Gastroesophageal sphincter (tissue), 4 donors: ENCODE data around the gene SPATA20. TPM values are rescaled to one million over a fixed set of nuclear protein-coding genes. Genes with fewer than 3 reads are reported as not detected.
A peak's percentile ranks its signal among the peaks of the same experiment; 100 is the strongest.

Experiments used
- ATAC-seq: fragments of 150-250 bp; one replicate; pipeline ENCODE4 v1.9.1; 2016; ENCODE audit warnings: mild to moderate bottlenecking, moderate library complexity
- H3K27ac ChIP-seq, 4 donors: fragments of 200-600 bp; sonication (generic) in 3 of 4; 1 replicate in 3 of 4; 2 replicates in 1 of 4; pipeline ENCODE4 v1.5.1; 2016 to 2019
- H3K27me3 ChIP-seq: fragments of 200-600 bp; sonication (generic); one replicate; pipeline ENCODE4 v1.5.1; 2019
- H3K36me3 ChIP-seq, 2 donors: fragments of 200-600 bp; sonication (generic); one replicate each; pipeline ENCODE4 v1.5.1; 2019; ENCODE audit warnings: control low read depth in 1 of 2
- H3K4me1 ChIP-seq, 3 donors: fragments of 200-600 bp; sonication (generic); 1 replicate in 2 of 3; 2 replicates in 1 of 3; pipeline ENCODE4 v1.5.1; 2016 to 2019; ENCODE audit warnings: control low read depth in 2 of 3
- H3K4me3 ChIP-seq, 2 donors: fragments of 200-600 bp; sonication (generic); one replicate each; pipeline ENCODE4 v1.5.1; 2019; ENCODE audit warnings: mild to moderate bottlenecking in 1 of 2, moderate library complexity in 1 of 2
- H3K9me3 ChIP-seq, 3 donors: fragments of 200-600 bp; sonication (generic); one replicate each; pipeline ENCODE4 v1.5.1; 2017 to 2019; ENCODE audit warnings: control low read depth in 2 of 3
- EP300 ChIP-seq: sonication (generic); formaldehyde crosslinking; IDR thresholded peaks from one replicate; pipeline ENCODE4 v1.6.1; 2017; ENCODE audit warnings: antibody characterized with exemption, mild to moderate bottlenecking
- POLR2A ChIP-seq, 2 donors: fragments of 450-650 bp; IDR thresholded peaks; one replicate each; pipeline ENCODE4 v1.6.1; 2017; ENCODE audit warnings: antibody characterized with exemption in 2 of 2, mild to moderate bottlenecking in 2 of 2, moderate library complexity in 1 of 2
- POLR2AphosphoS5 ChIP-seq: sonication (generic); formaldehyde crosslinking; IDR thresholded peaks from one replicate; pipeline ENCODE4 v1.6.1; 2017; ENCODE audit warnings: antibody characterized with exemption
- WGBS, 2 donors: methylation state at CpG; one replicate each; pipeline ENCODE4 v1.1.5; 2018; ENCODE audit warnings: low coverage in 1 of 2; 5-methylcytosine and 5-hydroxymethylcytosine counted together
- total RNA-seq, 4 donors: library from RNA; depleted of rRNA; stranded (reverse); fragments of >200 nt; gene quantifications; one replicate each; pipeline ENCODE4 v1.1.0, GENCODE V29; 2016
- TF ChIP-seq, protein P1 (sequence below), 4 experiments: fragments of 200-600 bp in 2 of 4; fragments of 450-650 bp in 2 of 4; sonication (generic) in 1 of 4; IDR thresholded peaks; one replicate each; pipeline ENCODE4 v1.5.1; 2017 to 2019; ENCODE audit warnings: antibody characterized with exemption in 4 of 4, mild to moderate bottlenecking in 2 of 4, moderate library complexity in 2 of 4

Gene SPATA20
- total RNA-seq, 4 donors from 2014 or later, result 45.0 to 75.3 (median 59.8) TPM

DNA sequence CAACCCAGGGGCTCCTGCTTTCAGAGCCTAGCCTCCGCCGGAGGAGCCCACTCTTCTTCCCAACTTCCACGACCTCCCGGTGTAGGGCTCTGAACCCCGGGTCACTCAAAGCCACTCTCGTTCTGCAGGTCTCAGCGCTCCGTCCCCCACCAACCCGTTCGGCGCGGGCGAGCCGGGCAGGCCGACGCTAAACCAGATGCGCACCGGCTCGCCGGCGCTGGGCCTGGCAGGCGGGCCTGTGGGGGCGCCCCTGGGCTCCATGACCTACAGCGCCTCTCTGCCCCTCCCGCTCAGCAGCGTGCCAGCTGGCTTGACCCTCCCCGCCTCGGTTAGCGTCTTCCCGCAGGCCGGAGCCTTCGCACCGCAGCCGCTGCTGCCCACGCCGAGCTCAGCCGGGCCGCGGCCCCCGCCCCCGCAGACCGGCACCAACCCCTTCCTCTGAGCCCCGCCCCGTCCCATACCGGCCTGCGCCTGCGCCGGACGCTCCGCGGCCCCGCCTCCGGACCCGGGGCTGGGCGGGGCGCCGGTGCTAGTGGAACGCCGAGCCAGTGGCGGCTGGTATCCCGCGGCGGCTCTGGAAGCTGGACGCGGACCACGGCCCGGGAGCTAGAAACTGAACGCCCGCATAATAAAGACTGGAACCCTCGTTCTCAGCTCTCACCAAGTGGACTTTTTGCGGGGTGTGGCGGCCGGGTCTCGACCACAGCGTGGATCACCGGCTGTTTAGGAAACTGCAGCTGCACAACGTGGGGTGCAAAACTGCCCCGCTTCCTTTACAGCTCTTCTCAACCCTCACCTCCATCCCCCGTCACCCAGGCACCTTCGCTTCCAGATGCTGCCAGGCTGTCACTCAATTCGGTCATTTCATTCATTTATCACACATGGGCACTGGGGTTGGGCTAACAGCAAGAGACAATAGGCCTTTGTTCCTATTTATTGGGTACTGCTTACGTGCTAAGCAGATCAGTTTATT is 5.0 kb upstream of the SPATA20 start:
- peak overlapping the region; percentile 64 to 68 for H3K4me3 ChIP-seq
- no peaks in the 10 kb centered on the region for H3K27me3 ChIP-seq
- no peaks in the 10 kb centered on the region for H3K9me3 ChIP-seq
- H3K36me3 ChIP-seq, result no peaks in the 10 kb centered on the region
- peak overlapping the region in 3 of 4 donors; percentile 70 to 84 (median 72) for H3K27ac ChIP-seq
- TF ChIP-seq POLR2AphosphoS5, result peak; percentile 64
- peak; percentile 49 to 56 for TF ChIP-seq POLR2A (IDR thresholded peaks at IDR 0.05)
- no peak for TF ChIP-seq EP300
- TF ChIP-seq, protein P1, sequence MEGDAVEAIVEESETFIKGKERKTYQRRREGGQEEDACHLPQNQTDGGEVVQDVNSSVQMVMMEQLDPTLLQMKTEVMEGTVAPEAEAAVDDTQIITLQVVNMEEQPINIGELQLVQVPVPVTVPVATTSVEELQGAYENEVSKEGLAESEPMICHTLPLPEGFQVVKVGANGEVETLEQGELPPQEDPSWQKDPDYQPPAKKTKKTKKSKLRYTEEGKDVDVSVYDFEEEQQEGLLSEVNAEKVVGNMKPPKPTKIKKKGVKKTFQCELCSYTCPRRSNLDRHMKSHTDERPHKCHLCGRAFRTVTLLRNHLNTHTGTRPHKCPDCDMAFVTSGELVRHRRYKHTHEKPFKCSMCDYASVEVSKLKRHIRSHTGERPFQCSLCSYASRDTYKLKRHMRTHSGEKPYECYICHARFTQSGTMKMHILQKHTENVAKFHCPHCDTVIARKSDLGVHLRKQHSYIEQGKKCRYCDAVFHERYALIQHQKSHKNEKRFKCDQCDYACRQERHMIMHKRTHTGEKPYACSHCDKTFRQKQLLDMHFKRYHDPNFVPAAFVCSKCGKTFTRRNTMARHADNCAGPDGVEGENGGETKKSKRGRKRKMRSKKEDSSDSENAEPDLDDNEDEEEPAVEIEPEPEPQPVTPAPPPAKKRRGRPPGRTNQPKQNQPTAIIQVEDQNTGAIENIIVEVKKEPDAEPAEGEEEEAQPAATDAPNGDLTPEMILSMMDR (IDR thresholded peaks at IDR 0.05), result peak in 2 of 4 experiments; percentile 10 to 35
- peaks cover 0 to 32% (median 12%) of the 10 kb centered on the region in 3 donors for H3K4me1 ChIP-seq
- 0 to 4% methylated on average over 3 to 5 of the region's 82 CpGs for WGBS, 2 donors
- peak; percentile 92 for ATAC-seq

DNA sequence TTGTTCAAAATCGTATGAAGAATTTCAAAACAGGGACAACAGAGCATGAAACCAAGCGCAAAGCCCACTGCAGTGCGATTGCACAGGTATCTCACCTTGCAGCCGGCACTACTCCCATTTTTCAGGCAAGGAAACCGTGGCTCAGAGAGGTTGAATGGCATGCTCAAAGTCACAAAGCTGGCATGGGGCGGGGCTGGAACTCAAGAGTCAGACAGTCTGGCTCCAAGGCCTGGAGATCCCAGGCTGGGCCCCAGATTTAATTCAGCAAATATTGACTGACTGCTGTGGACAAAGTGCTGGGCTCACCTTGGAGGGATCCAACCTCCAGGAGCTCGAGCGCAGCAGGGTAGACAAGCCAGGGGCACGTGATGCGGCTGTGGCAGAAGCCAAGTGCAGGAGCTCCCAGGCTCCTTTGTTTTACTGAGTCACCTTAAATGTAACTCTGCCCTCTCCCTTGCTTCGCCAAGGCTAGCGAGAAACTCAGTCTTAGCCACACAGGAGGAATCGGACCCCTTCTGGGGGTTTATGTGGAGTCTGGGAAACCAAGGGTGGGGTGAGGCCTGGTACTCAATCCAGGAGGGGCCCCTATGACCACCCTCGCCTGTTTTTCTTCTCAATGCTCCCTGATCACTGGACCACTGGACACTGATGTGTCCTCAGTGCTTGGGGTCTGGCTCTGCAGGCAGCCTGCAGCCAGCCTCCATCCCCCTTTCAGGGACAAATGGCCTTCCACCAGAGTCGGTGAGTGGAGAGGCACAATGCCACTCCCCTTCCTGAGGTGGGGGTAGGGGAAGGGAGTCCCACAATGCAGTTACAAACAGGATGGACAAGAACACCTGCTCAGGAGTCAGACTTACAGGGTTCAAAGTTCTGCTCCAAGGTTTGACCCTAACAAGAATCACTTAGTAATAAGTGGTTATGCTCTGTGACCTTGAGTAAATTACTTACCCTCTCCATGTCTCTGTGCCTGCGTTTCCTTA is 3.9 kb upstream of the SPATA20 start:
- no peak for ATAC-seq
- Histone ChIP-seq H3K27ac (peak overlapping the region in 1 of 4 donors; percentile 84), H3K4me3 (peak overlapping the region in 1 of 2 donors; percentile 68), H3K9me3 (no peaks in the 10 kb centered on the region), H3K27me3 (no peaks in the 10 kb centered on the region), H3K4me1 (peaks cover 0 to 43% (median 20%) of the 10 kb centered on the region in 3 donors), H3K36me3 (no peaks in the 10 kb centered on the region)
- WGBS, 2 donors, result 67 to 80% methylated on average over 2 to 5 of the region's 16 CpGs
- no peak for TF ChIP-seq POLR2A (IDR thresholded peaks at IDR 0.05)
- no peak for TF ChIP-seq EP300
- no peak for TF ChIP-seq POLR2AphosphoS5
- TF ChIP-seq, protein P1 (IDR thresholded peaks at IDR 0.05), result no peak

DNA sequence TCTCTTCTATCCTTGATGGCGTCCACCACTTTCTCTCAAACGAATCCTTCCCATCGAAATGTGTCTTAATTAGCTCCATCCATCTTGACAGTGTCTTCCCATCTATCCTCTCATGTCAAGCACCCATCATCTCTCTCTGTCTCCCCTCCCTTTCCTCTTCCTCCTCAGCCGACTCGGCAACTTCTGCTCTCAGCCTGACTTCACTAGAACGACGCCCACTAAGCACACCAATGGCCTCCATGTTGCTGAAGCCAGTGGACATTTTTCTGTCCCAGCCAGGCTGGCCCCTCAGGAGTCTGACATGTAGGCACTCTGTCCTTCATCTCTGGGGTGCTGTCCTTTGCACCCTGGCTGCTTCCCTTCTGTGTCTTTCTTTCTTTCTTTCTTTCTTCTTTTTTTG is 2.5 kb upstream of the SPATA20 start:
- no peak overlapping the region for H3K27ac ChIP-seq
- no peaks in the 10 kb centered on the region for H3K27me3 ChIP-seq
- 66 to 77% methylated on average over 7 of the region's 7 CpGs for WGBS, 2 donors
- ATAC-seq, result no peak
- no peak overlapping the region for H3K4me3 ChIP-seq
- H3K4me1 ChIP-seq, result peaks cover 0 to 48% (median 20%) of the 10 kb centered on the region in 3 donors
- TF ChIP-seq, protein P1 (IDR thresholded peaks at IDR 0.05), result no peak
- TF ChIP-seq EP300 (no peak), POLR2A (IDR thresholded peaks at IDR 0.05) (no peak)
- peaks cover 0 to 13% of the 10 kb centered on the region in 2 donors for H3K36me3 ChIP-seq
- H3K9me3 ChIP-seq, result no peaks in the 10 kb centered on the region

DNA sequence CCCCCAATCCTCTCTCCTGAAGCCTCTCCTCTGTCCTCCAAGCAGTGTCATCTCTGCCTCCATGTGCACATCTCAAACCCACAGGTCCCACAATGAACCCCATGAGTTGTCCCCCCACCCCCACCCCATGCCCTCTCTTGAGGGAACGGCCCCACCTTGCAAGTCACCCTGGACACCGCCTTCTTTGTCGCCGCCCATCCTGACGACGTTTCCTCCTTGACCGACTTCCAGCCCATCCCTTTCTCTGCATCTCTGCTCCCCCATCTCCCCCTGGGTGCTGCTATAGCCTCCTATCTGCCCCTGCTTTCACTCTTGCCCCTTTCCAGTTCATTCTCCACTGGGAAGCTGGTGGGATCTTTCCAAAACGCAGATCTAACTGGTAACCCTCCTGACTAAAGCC is 1.7 kb upstream of the SPATA20 start:
- H3K27me3 ChIP-seq, result no peaks in the 10 kb centered on the region
- WGBS, 2 donors, result 64 to 100% methylated on average over 1 to 8 of the region's 8 CpGs
- no peak for TF ChIP-seq POLR2AphosphoS5
- no peak for TF ChIP-seq EP300
- TF ChIP-seq, protein P1 (IDR thresholded peaks at IDR 0.05), result no peak
- TF ChIP-seq POLR2A (IDR thresholded peaks at IDR 0.05), result no peak
- H3K9me3 ChIP-seq, result no peaks in the 10 kb centered on the region
- H3K4me3 ChIP-seq, result no peak overlapping the region
- no peak for ATAC-seq
- H3K36me3 ChIP-seq, result peaks cover 0 to 21% of the 10 kb centered on the region in 2 donors
- H3K27ac ChIP-seq, result no peak overlapping the region
- peaks cover 0 to 48% (median 20%) of the 10 kb centered on the region in 3 donors for H3K4me1 ChIP-seq
